K562 (cell line): Measurements from ENCODE around the gene IGF2R. TPM values are rescaled to one million over a fixed set of nuclear protein-coding genes. Genes with fewer than 3 reads are reported as not detected.
A peak's percentile ranks its signal among the peaks of the same experiment; 100 is the strongest.

Experiments
- ATF4 ChIP-seq: fragments of 450-650 bp; formaldehyde crosslinking; IDR thresholded peaks from 2 replicates; pipeline ENCODE4 v1.4.0; 2022; ENCODE audit warnings: mild to moderate bottlenecking, moderate library complexity
- GTF2E2 ChIP-seq: fragments of 200-800 bp; sonication (Bioruptor generic); IDR thresholded peaks from 2 replicates; pipeline ENCODE4 v1.6.1; 2016; ENCODE audit warnings: missing genetic modification characterization, missing compliant biosample characterization
- IRF2 ChIP-seq: sonication (generic); formaldehyde crosslinking; IDR thresholded peaks from 2 replicates; pipeline ENCODE4 v1.8.1; 2022; ENCODE audit warnings: mild to moderate bottlenecking, missing genetic modification reagents
- JUN ChIP-seq, 2 experiments: sonication (generic) in 1 of 2; formaldehyde crosslinking in 1 of 2; IDR thresholded peaks; 2 replicates each; pipeline versions ENCODE4 v1.6.1 to v1.8.0; 2012 to 2022; ENCODE audit warnings: borderline replicate concordance in 2 of 2, mild to moderate bottlenecking in 2 of 2, improper control_type of control experiment in 1 of 2, low read depth in 1 of 2, low read length in 1 of 2, missing genetic modification reagents in 1 of 2
- L3MBTL2 ChIP-seq: fragments of 450-650 bp; IDR thresholded peaks from 2 replicates; pipeline ENCODE4 v1.6.1; 2016; ENCODE audit warnings: mild to moderate bottlenecking, moderate library complexity
- MAFF ChIP-seq: IDR thresholded peaks from 2 replicates; pipeline ENCODE4 v1.6.1; 2012; ENCODE audit warnings: low read length, improper control_type of control experiment
- NFE2L1 ChIP-seq: fragments of 450-650 bp; IDR thresholded peaks from 2 replicates; pipeline ENCODE4 v1.6.1; 2016; ENCODE audit warnings: missing genetic modification characterization, low read depth, mild to moderate bottlenecking, missing compliant biosample characterization, moderate library complexity, borderline replicate concordance
- PML ChIP-seq: IDR thresholded peaks from 2 replicates; pipeline ENCODE4 v1.6.1; 2012; ENCODE audit warnings: low read length, inconsistent platforms
- PPARD ChIP-seq: fragments of 250-450 bp; sonication (Bioruptor Pico); IDR thresholded peaks from 2 replicates; pipeline ENCODE4 v1.8.0; 2022; ENCODE audit warnings: inconsistent platforms, mild to moderate bottlenecking, moderate library complexity
- RAD21 ChIP-seq, 2 experiments: fragments of 250-450 bp in 1 of 2; fragments of 450-650 bp in 1 of 2; sonication (Bioruptor Pico) in 1 of 2; formaldehyde crosslinking in 1 of 2; IDR thresholded peaks in 1 of 2; conservative IDR thresholded peaks in 1 of 2; 2 replicates each; pipeline versions ENCODE4 v1.4.0 to v1.8.0; 2020 to 2022; ENCODE audit warnings: mild to moderate bottlenecking in 2 of 2, moderate library complexity in 1 of 2
- RFX1 ChIP-seq: fragments of 450-650 bp; IDR thresholded peaks from 2 replicates; pipeline ENCODE4 v1.6.1; 2016; ENCODE audit warnings: mild to moderate bottlenecking, moderate library complexity
- STAT5A ChIP-seq: IDR thresholded peaks from 2 replicates; pipeline ENCODE4 v1.6.1; 2012; ENCODE audit warnings: low read length, inconsistent platforms, borderline replicate concordance
- TARDBP ChIP-seq: fragments of 450-650 bp; IDR thresholded peaks from 2 replicates; pipeline ENCODE4 v1.6.1; 2016
- TBL1XR1 ChIP-seq, 2 experiments: IDR thresholded peaks; 2 replicates each; pipeline ENCODE4 v1.6.1; 2012; ENCODE audit warnings: improper control_type of control experiment in 2 of 2, low read length in 2 of 2, mild to moderate bottlenecking in 1 of 2
- TBP ChIP-seq: optimal IDR thresholded peaks from 2 replicates; pipeline ENCODE3; 2011; ENCODE audit warnings: low read depth, low read length, improper control_type of control experiment
- TFAP4 ChIP-seq: sonication (generic); formaldehyde crosslinking; IDR thresholded peaks from 2 replicates; pipeline ENCODE4 v1.8.0; 2022; ENCODE audit warnings: missing genetic modification reagents, mild to moderate bottlenecking, moderate library complexity, borderline replicate concordance
- TFE3 ChIP-seq: fragments of 450-650 bp; formaldehyde crosslinking; IDR thresholded peaks from 2 replicates; pipeline ENCODE4 v1.4.0; 2020; ENCODE audit warnings: mild to moderate bottlenecking, mixed read lengths
- XRCC3 ChIP-seq: fragments of 450-650 bp; IDR thresholded peaks from 2 replicates; pipeline ENCODE4 v1.6.1; 2017; ENCODE audit warnings: mild to moderate bottlenecking, moderate library complexity
- ZFP91 ChIP-seq: sonication (generic); formaldehyde crosslinking; IDR thresholded peaks from 2 replicates; pipeline ENCODE4 v1.8.0; 2022; ENCODE audit warnings: mild to moderate bottlenecking, missing genetic modification reagents
- ZNF23 ChIP-seq: fragments of 250-450 bp; sonication (Bioruptor Pico); IDR thresholded peaks from 2 replicates; pipeline ENCODE4 v1.4.0; 2020; ENCODE audit warnings: mild to moderate bottlenecking
- ZNF395 ChIP-seq: fragments of 200-800 bp; sonication (Bioruptor generic); IDR thresholded peaks from 2 replicates; pipeline ENCODE4 v1.6.1; 2017; ENCODE audit warnings: missing genetic modification characterization, missing compliant biosample characterization
- ZNF583 ChIP-seq: fragments of 250-450 bp; sonication (Bioruptor Pico); IDR thresholded peaks from 2 replicates; pipeline ENCODE4 v1.4.0; 2020
- polyA plus RNA-seq, 8 experiments: library from polyadenylated mRNA; depleted of rRNA in 4 of 8; stranded (reverse) in 5 of 8; unstranded in 3 of 8; fragments of >200 nt; fragmentation: Nextera tagmentation in 2 of 8; fragmentation: Illumina TruSeq in 1 of 8; extraction: Ambion mirVana in 2 of 8; extraction: Trizol in 1 of 8; gene quantifications; 2 replicates each; pipeline versions ENCODE4 v1.2.1 to v1.2.3, GENCODE V29; 2011 to 2014; ENCODE audit warnings: inconsistent platforms in 1 of 8, missing spikeins in 1 of 8
- total RNA-seq, 7 experiments: library from RNA; depleted of rRNA in 6 of 7; stranded (reverse); fragments of >200 nt in 6 of 7; fragmentation: Illumina TruSeq in 2 of 7; extraction: Trizol in 2 of 7; gene quantifications; 2 replicates each; pipeline versions ENCODE4 v1.2.1 to v1.2.3, GENCODE V29; 2011 to 2021; ENCODE audit warnings: low replicate concordance in 1 of 7

Gene IGF2R
- total and polyA plus RNA-seq, 9 of the 15 experiments (the other 6 are each of a cell fraction or from before 2014, with no cell fraction given): 3.5 to 92.3 (median 34.5) TPM

- TF ChIP-seq ZFP91 (no peak), TARDBP (no peak), L3MBTL2 (peak; percentile 93), MAFF (no peak), ZNF583 (CRISPR knock-in tag) (no peak), GTF2E2 (no peak), ZNF23 (CRISPR knock-in tag) (no peak), TFE3 (CRISPR knock-in tag) (no peak), PPARD (CRISPR knock-in tag) (no peak), RFX1 (no peak), IRF2 (CRISPR knock-in tag) (no peak), JUN (IDR thresholded peaks at IDR 0.05; ENCODE audit: borderline replicate concordance, low read depth, low read length) (peak; percentile 59; the same call in 1 of the 2 replicates), JUN (CRISPR knock-in tag; IDR thresholded peaks at IDR 0.05; ENCODE audit: borderline replicate concordance) (no peak), ZNF395 (CRISPR knock-in tag) (no peak), RAD21 (CRISPR knock-in tag; conservative IDR thresholded peaks at IDR 0.05 in 1 of 2, IDR thresholded peaks at IDR 0.05 in 1 of 2) (no peak), NFE2L1 (tag) (no peak), XRCC3 (no peak), ATF4 (CRISPR knock-in tag) (no peak), TBL1XR1 (IDR thresholded peaks at IDR 0.05; ENCODE audit: low read length in 2 of 2) (no peak), PML (no peak), TFAP4 (peak; percentile 65; the same call in 1 of the 2 replicates), STAT5A (peak; percentile 42; the same call in 1 of the 2 replicates), TBP (no peak)
Measured at GRCh38 chr6:159979136-159979874, 10.4 kb downstream of the IGF2R start (continued).
